GM12801 (cell line): ENCODE data around the gene ATP2B3.

Source experiments
- CTCF ChIP-seq: IDR thresholded peaks from one replicate; pipeline ENCODE4 v1.5.1; 2011; ENCODE audit warnings: control low read depth; ENCODE audit not compliant: insufficient read length; ENCODE audit errors: extremely low read depth

Gene ATP2B3

GRCh38 chrX:153526042-153526441, 8.6 kb downstream of the ATP2B3 start:
- no peak for TF ChIP-seq CTCF

- TF ChIP-seq CTCF: no peak
Observed at GRCh38 chrX:153526801-153527200, 9.4 kb downstream of the ATP2B3 start.

GRCh38 chrX:153527208-153527607, 9.8 kb downstream of the ATP2B3 start:
- TF ChIP-seq CTCF: no peak

- no peak for TF ChIP-seq CTCF
Observed at GRCh38 chrX:153530411-153531129, 13.1 kb downstream of the ATP2B3 start.

GRCh38 chrX:153533091-153533490, 15.6 kb downstream of the ATP2B3 start:
- TF ChIP-seq CTCF: no peak

- no peak for TF ChIP-seq CTCF
Observed at GRCh38 chrX:153537080-153537479, 19.6 kb downstream of the ATP2B3 start.

- TF ChIP-seq CTCF: no peak
Observed at GRCh38 chrX:153537526-153538295, 20.3 kb downstream of the ATP2B3 start.
